Thoracic aorta (tissue), 2 donors: Measurements from ENCODE around the gene EMX1. TPM values are rescaled to one million over a fixed set of nuclear protein-coding genes. Genes with fewer than 3 reads are reported as not detected.

Experiments
- ATAC-seq: fragments of 150-250 bp; one replicate; pipeline ENCODE4 v1.8.0; 2017; ENCODE audit warnings: low read depth; ENCODE audit not compliant: insufficient number of reproducible peaks, low FRiP score
- DNase-seq: peaks from one replicate; pipeline ENCODE4 v3.0.0-alpha.2; 2020; ENCODE audit warnings: low spot score
- H3K27ac ChIP-seq, 2 donors: fragments of 200-600 bp; sonication (generic); 1 replicate in 1 of 2; 2 replicates in 1 of 2; pipeline ENCODE4 v1.5.1; 2016; ENCODE audit warnings: mild to moderate bottlenecking in 2 of 2, moderate library complexity in 2 of 2
- H3K27me3 ChIP-seq: fragments of 200-600 bp; sonication (generic); replicated peaks from 2 replicates; pipeline ENCODE4 v1.6.0; 2016; ENCODE audit warnings: mild to moderate bottlenecking; ENCODE audit not compliant: insufficient read depth
- H3K36me3 ChIP-seq: fragments of 200-600 bp; sonication (generic); one replicate; pipeline ENCODE4 v1.5.1; 2016
- H3K4me1 ChIP-seq, 2 donors: fragments of 200-600 bp; sonication (generic); 1 replicate in 1 of 2; 2 replicates in 1 of 2; pipeline versions ENCODE4 v1.5.1 to v1.6.0; 2016; ENCODE audit warnings: low read depth in 2 of 2, mild to moderate bottlenecking in 1 of 2; ENCODE audit not compliant: control insufficient read depth in 1 of 2
- H3K4me3 ChIP-seq: fragments of 200-600 bp; sonication (generic); 2 replicates; pipeline ENCODE4 v1.5.1; 2016; ENCODE audit warnings: mild to moderate bottlenecking
- H3K9me3 ChIP-seq: fragments of 200-600 bp; sonication (generic); 2 replicates; pipeline ENCODE4 v1.5.1; 2016
- total RNA-seq, 2 donors: library from RNA; depleted of rRNA; stranded (reverse); fragments of >200 nt; gene quantifications; one replicate each; pipeline versions ENCODE4 v1.1.0 to v1.2.3, GENCODE V29; 2016
- TF ChIP-seq, protein P1 (sequence below): fragments of 200-600 bp; sonication (generic); IDR thresholded peaks from one replicate; pipeline ENCODE4 v1.5.1; 2019; ENCODE audit warnings: antibody characterized with exemption

EMX1 gene
- total RNA-seq, 2 donors from 2014 or later, result not detected

DNA sequence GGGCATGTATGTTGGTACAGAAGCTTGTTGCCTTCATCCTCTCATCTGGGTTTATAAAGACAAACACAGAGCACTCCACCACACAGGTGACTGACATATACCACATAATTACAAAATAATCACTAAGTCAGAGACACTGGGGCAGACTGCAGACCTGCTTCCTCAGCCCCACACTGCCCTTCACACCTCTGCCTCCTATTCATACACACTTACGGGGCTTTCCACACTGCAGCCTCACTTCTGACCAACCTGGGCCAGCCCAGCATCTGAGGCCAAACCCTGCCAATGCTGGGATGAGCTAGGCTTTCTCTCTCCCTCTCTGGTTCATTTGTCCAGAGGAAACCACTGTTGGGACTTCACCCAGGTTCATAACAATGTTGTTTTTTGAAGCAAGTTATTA is 4.5 kb downstream of the EMX1 start:
- Histone ChIP-seq H3K36me3 (no peaks in the 10 kb centered on the region), H3K27me3 (peaks cover 22% of the 10 kb centered on the region), H3K27ac (no peak overlapping the region), H3K9me3 (no peaks in the 10 kb centered on the region), H3K4me3 (no peak overlapping the region), H3K4me1 (peaks cover 24 to 48% of the 10 kb centered on the region in 2 donors)
- TF ChIP-seq, protein P1, sequence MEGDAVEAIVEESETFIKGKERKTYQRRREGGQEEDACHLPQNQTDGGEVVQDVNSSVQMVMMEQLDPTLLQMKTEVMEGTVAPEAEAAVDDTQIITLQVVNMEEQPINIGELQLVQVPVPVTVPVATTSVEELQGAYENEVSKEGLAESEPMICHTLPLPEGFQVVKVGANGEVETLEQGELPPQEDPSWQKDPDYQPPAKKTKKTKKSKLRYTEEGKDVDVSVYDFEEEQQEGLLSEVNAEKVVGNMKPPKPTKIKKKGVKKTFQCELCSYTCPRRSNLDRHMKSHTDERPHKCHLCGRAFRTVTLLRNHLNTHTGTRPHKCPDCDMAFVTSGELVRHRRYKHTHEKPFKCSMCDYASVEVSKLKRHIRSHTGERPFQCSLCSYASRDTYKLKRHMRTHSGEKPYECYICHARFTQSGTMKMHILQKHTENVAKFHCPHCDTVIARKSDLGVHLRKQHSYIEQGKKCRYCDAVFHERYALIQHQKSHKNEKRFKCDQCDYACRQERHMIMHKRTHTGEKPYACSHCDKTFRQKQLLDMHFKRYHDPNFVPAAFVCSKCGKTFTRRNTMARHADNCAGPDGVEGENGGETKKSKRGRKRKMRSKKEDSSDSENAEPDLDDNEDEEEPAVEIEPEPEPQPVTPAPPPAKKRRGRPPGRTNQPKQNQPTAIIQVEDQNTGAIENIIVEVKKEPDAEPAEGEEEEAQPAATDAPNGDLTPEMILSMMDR, result no peak
- no peak for DNase-seq
- no peak for ATAC-seq

DNA sequence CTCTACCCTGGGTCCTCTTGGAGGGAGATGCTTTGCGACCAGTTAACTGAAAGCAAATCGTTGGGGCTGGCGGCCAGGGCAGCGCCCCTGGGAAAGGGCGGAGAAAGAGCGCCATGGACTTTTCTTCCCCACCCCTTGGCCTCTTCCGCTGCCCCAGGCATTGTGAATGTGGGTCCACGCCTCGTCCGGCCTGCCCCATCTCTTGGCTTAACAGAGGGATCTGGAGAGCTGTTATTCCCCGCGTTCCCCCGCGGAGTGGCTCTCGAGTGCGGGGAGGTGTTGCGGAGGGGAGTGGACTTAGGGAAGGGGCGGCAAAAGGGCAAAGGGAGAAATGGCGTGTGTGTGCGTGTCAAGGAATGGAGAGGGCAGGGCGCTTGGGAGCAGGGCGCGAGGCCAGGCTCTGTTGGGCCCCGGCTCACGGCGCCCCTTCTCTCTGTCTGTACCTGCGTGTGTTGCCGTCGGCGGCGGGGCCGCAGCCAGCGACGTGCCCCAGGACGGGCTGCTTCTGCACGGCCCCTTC is 6.6 kb downstream of the EMX1 start:
- Histone ChIP-seq H3K4me1 (peaks cover 10 to 27% of the 10 kb centered on the region in 2 donors), H3K4me3 (no peak overlapping the region), H3K27me3 (peaks cover 30% of the 10 kb centered on the region), H3K36me3 (no peaks in the 10 kb centered on the region), H3K27ac (no peak overlapping the region), H3K9me3 (no peaks in the 10 kb centered on the region)
- DNase-seq (no peak), ATAC-seq (no peak)
- TF ChIP-seq, protein P1, result no peak

DNA sequence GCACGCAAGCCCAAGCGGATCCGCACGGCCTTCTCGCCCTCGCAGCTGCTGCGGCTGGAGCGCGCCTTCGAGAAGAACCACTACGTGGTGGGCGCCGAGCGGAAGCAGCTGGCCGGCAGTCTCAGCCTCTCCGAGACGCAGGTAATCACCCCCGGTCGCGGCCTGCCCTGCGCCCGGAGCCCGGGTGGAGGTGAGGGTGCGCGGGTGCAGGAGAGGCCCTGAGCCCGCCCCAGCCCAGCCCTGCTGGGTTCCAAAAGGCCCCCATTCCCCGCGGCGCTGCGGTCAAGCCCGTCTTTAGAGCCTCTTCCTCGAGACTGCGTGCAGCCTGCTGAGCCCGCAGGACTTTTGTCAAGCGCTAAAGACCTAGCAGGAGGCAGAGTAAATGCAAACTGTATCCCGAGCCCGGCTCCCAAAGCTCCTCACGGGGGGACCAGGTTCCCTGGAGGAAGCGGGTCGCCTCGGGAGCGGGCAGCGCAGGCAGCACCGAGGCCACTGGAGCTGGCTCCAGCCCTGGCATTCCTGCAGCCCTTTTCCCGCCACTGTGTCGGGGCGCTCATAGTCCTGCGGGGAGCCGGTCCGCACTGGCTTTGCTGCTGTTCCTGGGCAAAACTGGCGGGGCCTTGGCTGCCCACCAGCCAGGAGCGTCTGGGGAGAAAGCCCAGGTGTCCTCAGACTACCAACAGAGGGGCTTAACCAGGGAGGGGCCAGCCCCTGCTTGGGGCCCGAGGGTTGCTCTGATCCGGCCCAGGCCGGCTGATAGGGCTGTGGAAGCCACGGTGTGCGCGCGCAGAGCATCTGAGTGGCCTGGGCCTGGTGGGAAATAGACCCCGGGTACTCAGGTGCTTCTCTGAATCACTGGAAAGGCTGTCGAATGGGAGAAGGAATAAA is 7.3 kb downstream of the EMX1 start:
- Histone ChIP-seq H3K36me3 (no peaks in the 10 kb centered on the region), H3K9me3 (no peaks in the 10 kb centered on the region), H3K4me1 (peaks cover 10 to 26% of the 10 kb centered on the region in 2 donors), H3K4me3 (no peak overlapping the region), H3K27me3 (peaks cover 24% of the 10 kb centered on the region), H3K27ac (no peak overlapping the region)
- DNase-seq (no peak), ATAC-seq (no peak)
- TF ChIP-seq, protein P1, result no peak

DNA sequence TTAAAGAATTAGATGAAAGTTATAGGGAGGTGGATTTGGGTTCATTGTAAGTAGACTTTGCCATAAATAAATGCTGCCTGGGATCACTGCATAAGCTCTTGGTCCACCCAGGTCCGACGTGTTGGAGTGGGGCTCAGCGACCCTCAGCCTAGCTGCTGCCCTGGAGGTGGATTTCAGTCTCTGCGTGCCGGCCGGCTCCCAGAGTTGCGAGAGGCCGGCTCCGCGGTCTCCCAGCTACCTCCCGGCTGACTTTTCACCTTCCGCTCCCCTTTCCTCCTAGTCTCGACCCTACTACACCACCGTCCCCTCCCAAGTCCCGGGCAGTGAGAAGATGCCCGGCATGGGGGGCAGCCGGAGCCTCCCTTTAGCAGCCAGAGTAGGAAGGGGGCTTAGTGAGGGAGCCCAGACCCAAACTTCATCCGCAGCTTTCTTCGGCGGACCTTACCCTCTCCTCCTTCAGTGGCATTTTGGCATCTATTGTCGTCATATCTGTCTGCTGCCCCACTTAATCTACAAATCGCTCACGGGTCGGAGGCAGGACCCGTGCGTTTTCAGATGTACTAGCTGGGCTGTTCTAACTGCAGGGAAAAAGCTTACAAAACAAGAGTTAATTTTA is 8.1 kb downstream of the EMX1 start:
- Histone ChIP-seq H3K36me3 (no peaks in the 10 kb centered on the region), H3K27ac (no peak overlapping the region), H3K4me1 (peaks cover 4 to 18% of the 10 kb centered on the region in 2 donors), H3K27me3 (peaks cover 17% of the 10 kb centered on the region), H3K4me3 (no peak overlapping the region), H3K9me3 (no peaks in the 10 kb centered on the region)
- no peak for ATAC-seq
- TF ChIP-seq, protein P1, result no peak
- DNase-seq, result no peak

DNA sequence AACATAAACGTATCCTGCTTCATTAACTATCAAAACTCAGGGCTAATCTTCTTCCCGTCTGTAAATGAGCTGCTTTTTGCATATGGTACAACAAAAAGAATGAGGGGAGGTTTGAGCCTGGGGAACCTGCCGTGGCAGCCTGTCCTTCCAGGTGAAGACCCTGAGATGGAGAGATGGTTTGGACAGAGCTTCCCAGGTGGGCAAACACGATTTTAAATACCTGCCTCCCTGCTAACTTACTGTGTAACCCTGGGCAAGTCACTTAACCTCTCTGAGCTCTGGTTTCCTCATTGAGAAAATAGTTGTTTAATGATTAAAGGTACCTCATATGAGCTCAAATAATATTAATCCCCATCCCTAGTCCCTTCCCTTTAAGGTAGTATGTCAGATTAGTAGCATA is 9.0 kb downstream of the EMX1 start:
- Histone ChIP-seq H3K27ac (no peak overlapping the region), H3K9me3 (no peaks in the 10 kb centered on the region), H3K4me1 (peaks cover 0 to 12% of the 10 kb centered on the region in 2 donors), H3K4me3 (no peak overlapping the region), H3K36me3 (no peaks in the 10 kb centered on the region), H3K27me3 (peaks cover 11% of the 10 kb centered on the region)
- ATAC-seq, result no peak
- TF ChIP-seq, protein P1, result no peak
- no peak for DNase-seq
